ENCODE data around the gene TLCD3B. TPM values are rescaled to one million over a fixed set of nuclear protein-coding genes. Genes with fewer than 3 reads are reported as not detected.
A peak's percentile ranks its signal among the peaks of the same experiment; 100 is the strongest.

The TLCD3B gene
- total RNA-seq, 1 donor from 2014 or later: not detected

DNA sequence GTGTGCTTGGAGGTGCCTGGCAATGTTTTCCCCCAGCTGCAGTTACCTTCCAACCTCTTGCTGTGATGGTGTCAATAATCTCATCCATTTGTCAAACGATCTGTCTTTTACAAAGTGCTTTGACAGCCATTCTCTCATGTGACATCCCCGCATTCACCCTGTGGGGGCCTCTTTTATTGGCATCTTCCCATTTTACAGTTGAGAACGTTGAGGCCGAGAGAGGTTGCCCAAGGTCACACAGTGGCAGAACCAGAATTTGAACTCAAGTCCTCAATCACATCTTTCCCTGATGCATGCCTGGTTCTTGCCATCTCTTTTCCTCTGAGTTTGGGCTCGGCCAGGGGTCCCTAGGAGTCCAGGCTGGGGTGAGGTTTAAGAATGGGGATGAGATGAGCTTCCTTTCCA lies 55.9 kb downstream of the TLCD3B start:
- peak; percentile 30 for DNase-seq (ENCODE audit: low spot score)

Other genes with a start within 250 kb of the TLCD3B start
- 4.8 TPM for gene KIF22, start 240.5 kb downstream of the TLCD3B start, total RNA-seq
- gene MAZ, start 224.7 kb downstream of the TLCD3B start, total RNA-seq: 135 TPM
- 1.5 TPM for gene PRRT2, start 219.1 kb downstream of the TLCD3B start, total RNA-seq
- 11.1 TPM for gene PAGR1, start 215.1 kb downstream of the TLCD3B start, total RNA-seq
- 150 TPM for gene MVP, start 210.8 kb downstream of the TLCD3B start, total RNA-seq
- 117 TPM for gene CDIPT, start 168.0 kb downstream of the TLCD3B start, total RNA-seq
- gene SEZ6L2, start 131.7 kb downstream of the TLCD3B start, total RNA-seq: 1.1 TPM
- 0.67 TPM for gene ASPHD1, start 130.8 kb downstream of the TLCD3B start, total RNA-seq
- 15.7 TPM for gene KCTD13, start 105.0 kb downstream of the TLCD3B start, total RNA-seq
- 95.8 TPM for gene TMEM219, start 69.2 kb downstream of the TLCD3B start, total RNA-seq
- 49.8 TPM for gene TAOK2, start 57.4 kb downstream of the TLCD3B start, total RNA-seq
- 11.0 TPM for gene HIRIP3, start 35.7 kb downstream of the TLCD3B start, total RNA-seq
- gene INO80E, start 35.0 kb downstream of the TLCD3B start, total RNA-seq: 45.4 TPM
- gene DOC2A, start 20.2 kb downstream of the TLCD3B start, total RNA-seq: 0.42 TPM
- not detected for gene C16orf92, start 8.1 kb downstream of the TLCD3B start, total RNA-seq
- 1,236 TPM for gene ALDOA, start 34.5 kb upstream of the TLCD3B start, total RNA-seq
- 81.1 TPM for gene PPP4C, start 44.7 kb upstream of the TLCD3B start, total RNA-seq
- 0.67 TPM for gene TBX6, start 60.7 kb upstream of the TLCD3B start, total RNA-seq
- gene YPEL3, start 64.9 kb upstream of the TLCD3B start, total RNA-seq: 49.3 TPM
- 4.3 TPM for gene GDPD3, start 82.3 kb upstream of the TLCD3B start, total RNA-seq
- 135 TPM for gene MAPK3, start 91.9 kb upstream of the TLCD3B start, total RNA-seq
- gene CORO1A, start 152.3 kb upstream of the TLCD3B start, total RNA-seq: 56.2 TPM
- 94.9 TPM for gene BOLA2B, start 162.4 kb upstream of the TLCD3B start, total RNA-seq
- 25.2 TPM for gene SLX1A, start 162.6 kb upstream of the TLCD3B start, total RNA-seq
- gene SULT1A3, start 168.0 kb upstream of the TLCD3B start, total RNA-seq: 9.4 TPM
- 25.7 TPM for gene NPIPB13, start 217.2 kb upstream of the TLCD3B start, total RNA-seq